Mesenchymal stem cell (in vitro differentiated cells and primary cell): Measurements from ENCODE around the gene TOLLIP.

Experiments
- DNase-seq: peaks from one replicate; pipeline ENCODE4 v3.0.0-alpha.2; 2013
- H2AFZ ChIP-seq: one replicate; pipeline ENCODE4 v1.6.1; 2013; ENCODE audit warnings: low read depth, mild to moderate bottlenecking, control low read depth, inconsistent platforms, low read length, moderate library complexity
- H2AK5ac ChIP-seq: 2 replicates; pipeline ENCODE4 v1.6.1; 2013; ENCODE audit warnings: low read length, moderate library complexity, mild to moderate bottlenecking, inconsistent platforms; ENCODE audit not compliant: severe bottlenecking
- H2BK120ac ChIP-seq: one replicate; pipeline ENCODE4 v1.6.1; 2013; ENCODE audit warnings: low read depth, mild to moderate bottlenecking, inconsistent platforms, low read length, moderate library complexity
- H2BK12ac ChIP-seq, 2 experiments: one replicate each; pipeline ENCODE4 v1.6.1; 2013; ENCODE audit warnings: inconsistent platforms in 2 of 2, low read length in 2 of 2, mild to moderate bottlenecking in 2 of 2, moderate library complexity in 2 of 2, control low read depth in 1 of 2
- H2BK15ac ChIP-seq: one replicate; pipeline ENCODE4 v1.6.1; 2013; ENCODE audit warnings: mild to moderate bottlenecking, low read depth, inconsistent platforms; ENCODE audit not compliant: poor library complexity, severe bottlenecking
- H2BK5ac ChIP-seq: 2 replicates; pipeline ENCODE4 v1.6.1; 2013; ENCODE audit warnings: low read depth, mild to moderate bottlenecking, low read length, control low read depth, inconsistent platforms; ENCODE audit not compliant: poor library complexity, severe bottlenecking
- H3K14ac ChIP-seq, 2 experiments: one replicate each; pipeline ENCODE4 v1.6.1; 2013; ENCODE audit warnings: inconsistent platforms in 2 of 2, low read length in 2 of 2, control low read depth in 1 of 2, mild to moderate bottlenecking in 1 of 2, moderate library complexity in 1 of 2
- H3K18ac ChIP-seq, 2 experiments: one replicate each; pipeline ENCODE4 v1.6.1; 2013; ENCODE audit warnings: inconsistent platforms in 2 of 2, low read length in 2 of 2, control low read depth in 1 of 2, low read depth in 1 of 2, mild to moderate bottlenecking in 1 of 2
- H3K23ac ChIP-seq, 2 experiments: one replicate each; pipeline ENCODE4 v1.6.1; 2013; ENCODE audit warnings: inconsistent platforms in 2 of 2, low read length in 2 of 2, mild to moderate bottlenecking in 2 of 2, moderate library complexity in 2 of 2, control low read depth in 1 of 2
- H3K27ac ChIP-seq: 2 replicates; pipeline ENCODE4 v1.5.1; 2013; ENCODE audit warnings: mild to moderate bottlenecking, moderate library complexity, low read length, control low read depth, inconsistent platforms; ENCODE audit not compliant: poor library complexity, severe bottlenecking
- H3K27me3 ChIP-seq, 2 experiments: 2 replicates each; pipeline versions ENCODE4 v1.6.1 to v1.7.0; 2013; ENCODE audit warnings: low read length in 2 of 2, mild to moderate bottlenecking in 2 of 2, moderate library complexity in 2 of 2, control low read depth in 1 of 2, inconsistent platforms in 1 of 2; ENCODE audit not compliant: control insufficient read depth in 1 of 2, insufficient read depth in 1 of 2
- H3K36me3 ChIP-seq, 2 experiments: 2 replicates each; pipeline versions ENCODE4 v1.6.1 to v1.7.0; 2013; ENCODE audit warnings: low read length in 2 of 2, control low read depth in 1 of 2, inconsistent platforms in 1 of 2, low read depth in 1 of 2, mild to moderate bottlenecking in 1 of 2; ENCODE audit not compliant: insufficient read depth in 2 of 2, control insufficient read depth in 1 of 2
- H3K4ac ChIP-seq, 2 experiments: one replicate each; pipeline ENCODE4 v1.6.1; 2013; ENCODE audit warnings: inconsistent platforms in 2 of 2, low read length in 2 of 2, mild to moderate bottlenecking in 2 of 2, moderate library complexity in 2 of 2, control low read depth in 1 of 2, low read depth in 1 of 2
- H3K4me1 ChIP-seq: 2 replicates; pipeline ENCODE4 v1.6.1; 2013; ENCODE audit warnings: low read depth, low read length, control low read depth; ENCODE audit not compliant: control insufficient read depth, insufficient read depth
- H3K4me2 ChIP-seq: 2 replicates; pipeline ENCODE4 v1.6.1; 2013; ENCODE audit warnings: low read length, mild to moderate bottlenecking, inconsistent platforms; ENCODE audit not compliant: poor library complexity, severe bottlenecking
- H3K4me3 ChIP-seq, 2 experiments: 2 replicates each; pipeline versions ENCODE4 v1.5.1 to v1.7.0; 2013; ENCODE audit warnings: low read length in 2 of 2, mild to moderate bottlenecking in 2 of 2, control low read depth in 1 of 2, low read depth in 1 of 2; ENCODE audit not compliant: insufficient read depth in 1 of 2
- H3K79me1 ChIP-seq: replicated peaks from 2 replicates; pipeline ENCODE4 v1.6.1; 2013; ENCODE audit warnings: mild to moderate bottlenecking, control low read depth, low read length, inconsistent platforms; ENCODE audit not compliant: poor library complexity, severe bottlenecking
- H3K9ac ChIP-seq: 2 replicates; pipeline ENCODE4 v1.7.0; 2013; ENCODE audit warnings: mild to moderate bottlenecking, low read length, moderate library complexity
- H3K9me3 ChIP-seq: 2 replicates; pipeline ENCODE4 v1.7.0; 2013; ENCODE audit warnings: mild to moderate bottlenecking, low read length; ENCODE audit not compliant: control insufficient read depth
- H4K8ac ChIP-seq: one replicate; pipeline ENCODE4 v1.6.1; 2013; ENCODE audit warnings: inconsistent platforms, mild to moderate bottlenecking, low read length, moderate library complexity
- H4K91ac ChIP-seq: one replicate; pipeline ENCODE4 v1.6.1; 2013; ENCODE audit warnings: mild to moderate bottlenecking, low read length, inconsistent platforms
- WGBS: methylation state at CpG from one replicate; pipeline ENCODE4 v1.1.7; 2013; ENCODE audit warnings: mixed read lengths; 5-methylcytosine and 5-hydroxymethylcytosine counted together

Gene TOLLIP

GRCh38 chr11:1228101-1228821, 81.2 kb downstream of the TOLLIP start:
- DNase-seq: no peak
- Histone ChIP-seq H2BK120ac (no peak overlapping the region), H2AK5ac (no peak overlapping the region), H3K14ac (no peak overlapping the region), H3K9me3 (no peaks in the 10 kb centered on the region), H2BK12ac (no peak overlapping the region), H3K4me1 (peaks cover 2% of the 10 kb centered on the region), H3K36me3 (no peaks in the 10 kb centered on the region), H2BK15ac (no peak overlapping the region), H3K23ac (no peak overlapping the region), H3K9ac (no peak overlapping the region), H3K27me3 (peaks cover 0 to 40% of the 10 kb centered on the region in 2 experiments), H3K4me2 (no peak overlapping the region), H3K4ac (no peak overlapping the region), H3K4me3 (no peak overlapping the region), H3K27ac (no peak overlapping the region), H3K18ac (no peak overlapping the region), H3K79me1 (no peaks in the 10 kb centered on the region), H2BK5ac (no peak overlapping the region), H2AFZ (no peak overlapping the region), H4K8ac (no peak overlapping the region), H4K91ac (no peak overlapping the region)
- 93% methylated on average over 31 of the region's 31 CpGs for WGBS

- no peak overlapping the region for H2AFZ ChIP-seq
- no peak overlapping the region for H2BK5ac ChIP-seq
- H3K4me2 ChIP-seq: no peak overlapping the region
- H3K4me3 ChIP-seq: no peak overlapping the region
- H4K91ac ChIP-seq: no peak overlapping the region
- H3K14ac ChIP-seq: no peak overlapping the region
- H3K9me3 ChIP-seq: no peaks in the 10 kb centered on the region
- no peak overlapping the region for H2BK15ac ChIP-seq
- H3K4ac ChIP-seq: no peak overlapping the region
- no peak overlapping the region for H3K27ac ChIP-seq
- no peaks in the 10 kb centered on the region for H3K36me3 ChIP-seq
- H3K23ac ChIP-seq: no peak overlapping the region
- no peak overlapping the region for H3K18ac ChIP-seq
- no peak overlapping the region for H2AK5ac ChIP-seq
- no peak for DNase-seq
- no peaks in the 10 kb centered on the region for H3K79me1 ChIP-seq
- no peak overlapping the region for H2BK12ac ChIP-seq
- no peak overlapping the region for H4K8ac ChIP-seq
- peaks cover 2% of the 10 kb centered on the region for H3K4me1 ChIP-seq
- peaks cover 0 to 42% of the 10 kb centered on the region in 2 experiments for H3K27me3 ChIP-seq
- H2BK120ac ChIP-seq: no peak overlapping the region
- no peak overlapping the region for H3K9ac ChIP-seq
- 89% methylated on average over 22 of the region's 23 CpGs for WGBS
Measured at GRCh38 chr11:1227551-1228100, 81.8 kb downstream of the TOLLIP start.

GRCh38 chr11:1226986-1227550, 82.4 kb downstream of the TOLLIP start:
- WGBS: 89% methylated on average over 23 of the region's 23 CpGs
- H2BK15ac ChIP-seq: no peak overlapping the region
- no peak overlapping the region for H3K4me3 ChIP-seq
- H2BK5ac ChIP-seq: no peak overlapping the region
- H3K4ac ChIP-seq: no peak overlapping the region
- no peak overlapping the region for H2BK12ac ChIP-seq
- H4K8ac ChIP-seq: no peak overlapping the region
- H3K36me3 ChIP-seq: no peaks in the 10 kb centered on the region
- peaks cover 0 to 45% of the 10 kb centered on the region in 2 experiments for H3K27me3 ChIP-seq
- H3K79me1 ChIP-seq: no peaks in the 10 kb centered on the region
- H3K4me2 ChIP-seq: no peak overlapping the region
- no peak overlapping the region for H2AK5ac ChIP-seq
- H3K4me1 ChIP-seq: peaks cover 2% of the 10 kb centered on the region
- H4K91ac ChIP-seq: no peak overlapping the region
- H3K14ac ChIP-seq: no peak overlapping the region
- no peak overlapping the region for H3K9ac ChIP-seq
- H2AFZ ChIP-seq: no peak overlapping the region
- no peak overlapping the region for H3K18ac ChIP-seq
- H3K9me3 ChIP-seq: no peaks in the 10 kb centered on the region
- H3K27ac ChIP-seq: no peak overlapping the region
- no peak overlapping the region for H3K23ac ChIP-seq
- no peak for DNase-seq
- H2BK120ac ChIP-seq: no peak overlapping the region

DNA sequence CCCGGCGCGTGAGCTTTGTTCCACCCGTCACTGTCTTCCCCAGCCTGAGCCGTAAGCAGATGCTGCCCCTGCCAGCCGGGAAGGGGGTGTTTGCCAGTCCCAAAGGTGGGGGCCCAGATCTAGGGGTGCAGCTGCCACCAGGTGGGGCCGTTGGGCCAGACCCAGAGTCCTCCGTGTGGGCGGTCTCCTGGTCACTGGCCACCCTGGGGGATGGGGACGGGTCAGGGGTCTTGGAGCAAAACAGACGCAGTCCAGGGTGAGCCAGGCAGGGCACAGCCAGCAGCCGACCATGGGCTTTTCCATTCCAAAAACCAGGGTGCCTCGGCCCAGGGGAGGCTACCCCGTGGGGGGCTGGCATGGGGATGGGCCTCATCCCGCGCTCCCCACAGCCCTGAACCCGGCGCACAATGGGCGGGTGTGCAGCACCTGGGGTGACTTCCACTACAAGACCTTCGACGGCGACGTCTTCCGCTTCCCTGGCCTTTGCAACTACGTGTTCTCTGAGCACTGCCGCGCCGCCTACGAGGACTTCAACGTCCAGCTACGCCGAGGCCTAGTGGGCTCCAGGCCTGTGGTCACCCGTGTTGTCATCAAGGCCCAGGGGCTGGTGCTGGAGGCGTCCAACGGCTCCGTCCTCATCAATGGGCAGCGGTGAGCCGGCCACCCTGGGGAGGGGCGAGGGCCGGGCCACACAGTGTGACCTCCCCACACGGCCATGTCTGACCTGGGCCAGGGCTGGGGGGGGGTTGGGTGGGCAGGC, 83.0 kb downstream of the TOLLIP start:
- Histone ChIP-seq H3K4me2 (no peak overlapping the region), H2BK12ac (no peak overlapping the region), H4K8ac (no peak overlapping the region), H3K9me3 (no peaks in the 10 kb centered on the region), H3K23ac (no peak overlapping the region), H4K91ac (no peak overlapping the region), H3K4me1 (peaks cover 2% of the 10 kb centered on the region), H3K18ac (no peak overlapping the region), H3K27me3 (peaks cover 4 to 48% of the 10 kb centered on the region in 2 experiments), H2AFZ (no peak overlapping the region), H3K14ac (no peak overlapping the region), H3K9ac (no peak overlapping the region), H2BK120ac (no peak overlapping the region), H3K4me3 (no peak overlapping the region), H3K4ac (no peak overlapping the region), H2BK5ac (no peak overlapping the region), H3K36me3 (no peaks in the 10 kb centered on the region), H3K27ac (no peak overlapping the region), H3K79me1 (no peaks in the 10 kb centered on the region), H2AK5ac (no peak overlapping the region), H2BK15ac (no peak overlapping the region)
- 87% methylated on average over 41 of the region's 41 CpGs for WGBS
- no peak for DNase-seq
